ENCODE results near the gene UTF1.

DNA sequence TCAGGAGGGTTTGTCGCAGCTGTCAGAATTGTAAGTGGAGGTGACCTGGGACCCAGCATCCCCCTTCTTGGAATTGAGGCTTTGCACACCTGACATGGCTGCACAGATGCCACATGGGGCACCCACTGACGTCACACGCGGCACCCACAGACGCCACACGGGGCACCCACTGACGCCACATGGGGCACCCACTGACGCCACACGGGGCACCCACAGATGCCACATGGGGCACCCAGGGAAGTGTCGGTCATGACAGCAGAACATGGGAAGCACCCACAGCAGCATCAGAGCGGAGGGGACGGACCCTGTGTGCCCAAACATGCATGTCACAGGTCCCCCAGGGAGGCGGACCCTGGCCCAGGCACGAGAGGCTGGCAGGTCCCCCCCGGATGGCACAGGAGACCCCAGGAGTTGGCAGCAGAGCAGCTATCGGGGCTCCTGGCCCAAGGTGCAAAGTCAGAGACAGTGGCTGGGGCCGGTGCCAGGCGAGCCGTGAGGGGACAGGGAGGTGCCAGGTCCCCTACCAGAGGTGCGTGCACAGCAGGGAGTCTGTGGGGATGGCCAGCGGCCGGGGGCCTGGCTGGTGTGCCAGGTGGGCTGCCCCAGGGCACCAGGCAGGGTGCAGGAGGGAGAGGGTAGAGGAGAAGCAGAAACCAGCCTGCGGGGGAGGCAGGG, 48.9 kb upstream of the UTF1 start:
- TF ChIP-seq POLR2A (IDR thresholded peaks at IDR 0.05; ENCODE audit: low read length), result no peak
- TF ChIP-seq GATA1 (IDR thresholded peaks at IDR 0.05; ENCODE audit: low read depth, low read length), result no peak

Measured in erythroblast (primary cell).